GM21528 (cell line): ENCODE data around the gene RNF11.

Source experiments
- ATAC-seq: cut with Tn5 transposase; IDR thresholded peaks from one replicate; pipeline ENCODE4 v1.9.1; 2021; ENCODE audit warnings: mild to moderate bottlenecking, moderate library complexity; ENCODE audit not compliant: unreplicated experiment, low FRiP score

The RNF11 gene

GRCh38 chr1:51310871-51311613 lies 75.0 kb downstream of the RNF11 start:
- ATAC-seq: no peak

- no peak for ATAC-seq
Observed at GRCh38 chr1:51311826-51312225, 75.8 kb downstream of the RNF11 start.

GRCh38 chr1:51312718-51313117 lies 76.6 kb downstream of the RNF11 start:
- ATAC-seq: no peak

- no peak for ATAC-seq
Observed at GRCh38 chr1:51313268-51313852, 77.3 kb downstream of the RNF11 start.

DNA sequence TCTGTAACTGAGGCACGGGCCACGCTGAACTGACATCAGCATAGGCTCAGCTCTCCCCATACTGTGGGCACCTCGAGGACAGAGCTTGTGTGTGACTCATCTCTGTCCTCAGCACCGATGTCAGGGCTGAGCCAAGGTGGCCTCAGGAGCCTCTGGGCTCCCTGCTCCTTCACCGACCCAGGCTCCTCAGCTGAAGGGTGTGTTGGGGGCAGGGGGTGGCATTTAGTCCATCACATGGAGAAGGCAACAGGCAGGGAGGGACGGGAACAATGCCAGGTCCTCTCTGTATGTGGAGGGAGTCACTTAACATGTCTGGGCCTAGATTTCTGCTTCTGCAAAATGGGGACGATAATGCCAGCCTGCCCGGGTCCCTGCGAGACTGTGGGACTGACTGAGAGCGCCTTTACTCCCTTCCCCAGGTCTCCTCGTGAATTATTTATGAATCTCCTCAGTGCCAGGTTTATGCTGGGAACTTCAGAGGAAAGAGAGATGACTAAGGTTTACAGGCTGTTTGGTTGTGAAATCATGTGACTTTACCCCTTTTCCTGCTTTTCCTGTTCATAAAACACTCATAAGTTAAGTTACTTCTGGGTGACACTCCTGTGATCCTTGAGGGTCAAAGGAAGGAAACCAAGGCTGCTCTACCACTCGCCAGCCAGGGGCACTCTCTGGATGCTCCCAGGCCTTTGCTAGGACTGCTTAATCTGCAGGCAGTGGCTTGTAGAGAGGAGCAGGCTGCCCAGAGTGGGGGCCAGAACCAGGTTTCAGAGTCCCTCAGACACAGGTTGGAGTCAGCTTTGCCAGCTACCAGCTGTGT lies 78.1 kb downstream of the RNF11 start:
- ATAC-seq: no peak

GRCh38 chr1:51314974-51315373 lies 78.9 kb downstream of the RNF11 start:
- ATAC-seq: no peak

- ATAC-seq: no peak
Observed at GRCh38 chr1:51316113-51316845, 80.2 kb downstream of the RNF11 start.

GRCh38 chr1:51316846-51317120 lies 80.7 kb downstream of the RNF11 start:
- ATAC-seq: no peak

GRCh38 chr1:51317798-51318197 lies 81.7 kb downstream of the RNF11 start:
- ATAC-seq: no peak

GRCh38 chr1:51320967-51321923 lies 85.2 kb downstream of the RNF11 start:
- ATAC-seq: no peak

GRCh38 chr1:51321924-51322280 lies 85.8 kb downstream of the RNF11 start:
- no peak for ATAC-seq

- ATAC-seq: no peak
Observed at GRCh38 chr1:51322417-51323101, 86.5 kb downstream of the RNF11 start.
